WTC11 (cell line): Measurements from ENCODE around the gene AR.

Experiments
- CREB1 ChIP-seq: sonication (generic); formaldehyde crosslinking; IDR thresholded peaks from 2 replicates; pipeline ENCODE4 v1.8.0; 2023; ENCODE audit warnings: mild to moderate bottlenecking, missing genetic modification reagents
- CTCF ChIP-seq: fragments of 200-600 bp; IDR thresholded peaks from 2 replicates; pipeline ENCODE4 v1.8.0; 2022; ENCODE audit warnings: antibody characterized with exemption
- E2F4 ChIP-seq: sonication (generic); formaldehyde crosslinking; IDR thresholded peaks from 2 replicates; pipeline ENCODE4 v1.8.1; 2022; ENCODE audit warnings: low read depth, mild to moderate bottlenecking, moderate library complexity, missing genetic modification reagents, borderline replicate concordance
- FOXJ3 ChIP-seq: sonication (generic); formaldehyde crosslinking; IDR thresholded peaks from 2 replicates; pipeline ENCODE4 v1.9.0; 2021; ENCODE audit warnings: missing genetic modification reagents, mild to moderate bottlenecking, borderline replicate concordance
- MYBL2 ChIP-seq: sonication (generic); formaldehyde crosslinking; IDR thresholded peaks from 2 replicates; pipeline ENCODE4 v1.8.1; 2023; ENCODE audit warnings: mild to moderate bottlenecking, moderate library complexity, missing genetic modification reagents
- NR1H2 ChIP-seq: sonication (generic); formaldehyde crosslinking; IDR thresholded peaks from 2 replicates; pipeline ENCODE4 v1.9.0; 2021; ENCODE audit warnings: mild to moderate bottlenecking, moderate library complexity, missing genetic modification reagents
- SMAD4 ChIP-seq: sonication (generic); formaldehyde crosslinking; IDR thresholded peaks from 2 replicates; pipeline ENCODE4 v1.8.0; 2022; ENCODE audit warnings: mild to moderate bottlenecking, missing genetic modification reagents
- SP1 ChIP-seq: sonication (generic); formaldehyde crosslinking; conservative IDR thresholded peaks from 2 replicates; pipeline ENCODE4 v1.8.1; 2022; ENCODE audit warnings: missing genetic modification reagents
- TCF7 ChIP-seq: sonication (generic); formaldehyde crosslinking; IDR thresholded peaks from 2 replicates; pipeline ENCODE4 v1.8.0; 2022; ENCODE audit warnings: mild to moderate bottlenecking, low read depth, missing genetic modification reagents, moderate library complexity
- TF ChIP-seq, protein P1 (sequence below): sonication (generic); formaldehyde crosslinking; IDR thresholded peaks from 2 replicates; pipeline ENCODE4 v1.8.0; 2023; ENCODE audit warnings: missing genetic modification reagents, mild to moderate bottlenecking, borderline replicate concordance
- TF ChIP-seq, protein P2 (sequence below): sonication (generic); formaldehyde crosslinking; IDR thresholded peaks from 2 replicates; pipeline ENCODE4 v1.8.0; 2023; ENCODE audit warnings: missing genetic modification reagents
- TF ChIP-seq, protein P3 (sequence below): sonication (generic); formaldehyde crosslinking; IDR thresholded peaks from 2 replicates; pipeline ENCODE4 v1.8.0; 2022; ENCODE audit warnings: mild to moderate bottlenecking, missing genetic modification reagents
- TF ChIP-seq, protein P4 (sequence below): sonication (generic); formaldehyde crosslinking; IDR thresholded peaks from 2 replicates; pipeline ENCODE4 v1.8.0; 2022; ENCODE audit warnings: mild to moderate bottlenecking, missing genetic modification reagents
- TF ChIP-seq, protein P5 (sequence below): sonication (generic); formaldehyde crosslinking; IDR thresholded peaks from 2 replicates; pipeline ENCODE4 v1.8.1; 2022; ENCODE audit warnings: low read depth, missing genetic modification reagents, borderline replicate concordance

GRCh38 chrX:67665583-67665982, 121.8 kb downstream of the AR start:
- TF ChIP-seq CTCF (no peak), E2F4 (CRISPR knock-in tag) (no peak), NR1H2 (CRISPR knock-in tag) (no peak), CREB1 (no peak), TCF7 (CRISPR knock-in tag) (no peak), SMAD4 (no peak), FOXJ3 (CRISPR knock-in tag) (no peak), SP1 (CRISPR knock-in tag) (no peak), MYBL2 (no peak)
- TF ChIP-seq, protein P1, sequence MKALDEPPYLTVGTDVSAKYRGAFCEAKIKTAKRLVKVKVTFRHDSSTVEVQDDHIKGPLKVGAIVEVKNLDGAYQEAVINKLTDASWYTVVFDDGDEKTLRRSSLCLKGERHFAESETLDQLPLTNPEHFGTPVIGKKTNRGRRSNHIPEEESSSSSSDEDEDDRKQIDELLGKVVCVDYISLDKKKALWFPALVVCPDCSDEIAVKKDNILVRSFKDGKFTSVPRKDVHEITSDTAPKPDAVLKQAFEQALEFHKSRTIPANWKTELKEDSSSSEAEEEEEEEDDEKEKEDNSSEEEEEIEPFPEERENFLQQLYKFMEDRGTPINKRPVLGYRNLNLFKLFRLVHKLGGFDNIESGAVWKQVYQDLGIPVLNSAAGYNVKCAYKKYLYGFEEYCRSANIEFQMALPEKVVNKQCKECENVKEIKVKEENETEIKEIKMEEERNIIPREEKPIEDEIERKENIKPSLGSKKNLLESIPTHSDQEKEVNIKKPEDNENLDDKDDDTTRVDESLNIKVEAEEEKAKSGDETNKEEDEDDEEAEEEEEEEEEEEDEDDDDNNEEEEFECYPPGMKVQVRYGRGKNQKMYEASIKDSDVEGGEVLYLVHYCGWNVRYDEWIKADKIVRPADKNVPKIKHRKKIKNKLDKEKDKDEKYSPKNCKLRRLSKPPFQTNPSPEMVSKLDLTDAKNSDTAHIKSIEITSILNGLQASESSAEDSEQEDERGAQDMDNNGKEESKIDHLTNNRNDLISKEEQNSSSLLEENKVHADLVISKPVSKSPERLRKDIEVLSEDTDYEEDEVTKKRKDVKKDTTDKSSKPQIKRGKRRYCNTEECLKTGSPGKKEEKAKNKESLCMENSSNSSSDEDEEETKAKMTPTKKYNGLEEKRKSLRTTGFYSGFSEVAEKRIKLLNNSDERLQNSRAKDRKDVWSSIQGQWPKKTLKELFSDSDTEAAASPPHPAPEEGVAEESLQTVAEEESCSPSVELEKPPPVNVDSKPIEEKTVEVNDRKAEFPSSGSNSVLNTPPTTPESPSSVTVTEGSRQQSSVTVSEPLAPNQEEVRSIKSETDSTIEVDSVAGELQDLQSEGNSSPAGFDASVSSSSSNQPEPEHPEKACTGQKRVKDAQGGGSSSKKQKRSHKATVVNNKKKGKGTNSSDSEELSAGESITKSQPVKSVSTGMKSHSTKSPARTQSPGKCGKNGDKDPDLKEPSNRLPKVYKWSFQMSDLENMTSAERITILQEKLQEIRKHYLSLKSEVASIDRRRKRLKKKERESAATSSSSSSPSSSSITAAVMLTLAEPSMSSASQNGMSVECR (CRISPR knock-in tag): no peak
- TF ChIP-seq, protein P2, sequence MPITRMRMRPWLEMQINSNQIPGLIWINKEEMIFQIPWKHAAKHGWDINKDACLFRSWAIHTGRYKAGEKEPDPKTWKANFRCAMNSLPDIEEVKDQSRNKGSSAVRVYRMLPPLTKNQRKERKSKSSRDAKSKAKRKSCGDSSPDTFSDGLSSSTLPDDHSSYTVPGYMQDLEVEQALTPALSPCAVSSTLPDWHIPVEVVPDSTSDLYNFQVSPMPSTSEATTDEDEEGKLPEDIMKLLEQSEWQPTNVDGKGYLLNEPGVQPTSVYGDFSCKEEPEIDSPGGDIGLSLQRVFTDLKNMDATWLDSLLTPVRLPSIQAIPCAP (CRISPR knock-in tag): no peak
- TF ChIP-seq, protein P3, sequence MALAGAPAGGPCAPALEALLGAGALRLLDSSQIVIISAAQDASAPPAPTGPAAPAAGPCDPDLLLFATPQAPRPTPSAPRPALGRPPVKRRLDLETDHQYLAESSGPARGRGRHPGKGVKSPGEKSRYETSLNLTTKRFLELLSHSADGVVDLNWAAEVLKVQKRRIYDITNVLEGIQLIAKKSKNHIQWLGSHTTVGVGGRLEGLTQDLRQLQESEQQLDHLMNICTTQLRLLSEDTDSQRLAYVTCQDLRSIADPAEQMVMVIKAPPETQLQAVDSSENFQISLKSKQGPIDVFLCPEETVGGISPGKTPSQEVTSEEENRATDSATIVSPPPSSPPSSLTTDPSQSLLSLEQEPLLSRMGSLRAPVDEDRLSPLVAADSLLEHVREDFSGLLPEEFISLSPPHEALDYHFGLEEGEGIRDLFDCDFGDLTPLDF (CRISPR knock-in tag): no peak
- TF ChIP-seq, protein P4, sequence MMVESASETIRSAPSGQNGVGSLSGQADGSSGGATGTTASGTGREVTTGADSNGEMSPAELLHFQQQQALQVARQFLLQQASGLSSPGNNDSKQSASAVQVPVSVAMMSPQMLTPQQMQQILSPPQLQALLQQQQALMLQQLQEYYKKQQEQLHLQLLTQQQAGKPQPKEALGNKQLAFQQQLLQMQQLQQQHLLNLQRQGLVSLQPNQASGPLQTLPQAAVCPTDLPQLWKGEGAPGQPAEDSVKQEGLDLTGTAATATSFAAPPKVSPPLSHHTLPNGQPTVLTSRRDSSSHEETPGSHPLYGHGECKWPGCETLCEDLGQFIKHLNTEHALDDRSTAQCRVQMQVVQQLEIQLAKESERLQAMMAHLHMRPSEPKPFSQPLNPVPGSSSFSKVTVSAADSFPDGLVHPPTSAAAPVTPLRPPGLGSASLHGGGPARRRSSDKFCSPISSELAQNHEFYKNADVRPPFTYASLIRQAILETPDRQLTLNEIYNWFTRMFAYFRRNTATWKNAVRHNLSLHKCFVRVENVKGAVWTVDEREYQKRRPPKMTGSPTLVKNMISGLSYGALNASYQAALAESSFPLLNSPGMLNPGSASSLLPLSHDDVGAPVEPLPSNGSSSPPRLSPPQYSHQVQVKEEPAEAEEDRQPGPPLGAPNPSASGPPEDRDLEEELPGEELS: no peak
- TF ChIP-seq, protein P5, sequence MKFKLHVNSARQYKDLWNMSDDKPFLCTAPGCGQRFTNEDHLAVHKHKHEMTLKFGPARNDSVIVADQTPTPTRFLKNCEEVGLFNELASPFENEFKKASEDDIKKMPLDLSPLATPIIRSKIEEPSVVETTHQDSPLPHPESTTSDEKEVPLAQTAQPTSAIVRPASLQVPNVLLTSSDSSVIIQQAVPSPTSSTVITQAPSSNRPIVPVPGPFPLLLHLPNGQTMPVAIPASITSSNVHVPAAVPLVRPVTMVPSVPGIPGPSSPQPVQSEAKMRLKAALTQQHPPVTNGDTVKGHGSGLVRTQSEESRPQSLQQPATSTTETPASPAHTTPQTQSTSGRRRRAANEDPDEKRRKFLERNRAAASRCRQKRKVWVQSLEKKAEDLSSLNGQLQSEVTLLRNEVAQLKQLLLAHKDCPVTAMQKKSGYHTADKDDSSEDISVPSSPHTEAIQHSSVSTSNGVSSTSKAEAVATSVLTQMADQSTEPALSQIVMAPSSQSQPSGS (CRISPR knock-in tag): no peak
